CD4-positive, alpha-beta T cell treated with Interleukin-1 beta for 1 hour (primary cell): Measurements from ENCODE around the gene CNNM2.
A peak's percentile ranks its signal among the peaks of the same experiment; 100 is the strongest.
"Not testable (repeated sequence)": the region's sequence is repeated elsewhere in the genome, so short reads cannot be mapped to it uniquely, and the experiment has no call there.

Source experiments
- DNase-seq, 2 donors: peaks; one replicate each; pipeline ENCODE4 v3.0.0-alpha.2; 2020 to 2022

Gene CNNM2

DNA sequence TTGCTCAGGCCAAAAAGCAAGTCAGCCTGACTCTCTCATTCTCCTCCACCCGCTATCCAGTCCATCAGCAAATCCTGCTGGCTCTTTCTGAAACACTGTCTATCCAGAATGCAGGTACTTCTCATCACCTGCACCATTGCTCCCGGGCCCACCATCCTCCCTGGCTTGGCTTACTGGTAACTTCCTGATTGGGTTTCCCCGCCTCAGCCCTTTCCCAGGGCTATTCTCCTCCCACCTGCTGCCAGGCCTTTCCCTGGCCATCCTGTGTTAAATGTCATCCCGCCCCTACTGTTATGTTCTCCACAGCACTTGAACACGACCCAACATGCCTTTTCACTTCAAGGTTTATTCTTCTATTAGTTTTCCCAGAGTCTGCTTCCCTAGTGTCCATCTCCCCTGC lies 124.0 kb downstream of the CNNM2 start:
- no peak for DNase-seq

DNA sequence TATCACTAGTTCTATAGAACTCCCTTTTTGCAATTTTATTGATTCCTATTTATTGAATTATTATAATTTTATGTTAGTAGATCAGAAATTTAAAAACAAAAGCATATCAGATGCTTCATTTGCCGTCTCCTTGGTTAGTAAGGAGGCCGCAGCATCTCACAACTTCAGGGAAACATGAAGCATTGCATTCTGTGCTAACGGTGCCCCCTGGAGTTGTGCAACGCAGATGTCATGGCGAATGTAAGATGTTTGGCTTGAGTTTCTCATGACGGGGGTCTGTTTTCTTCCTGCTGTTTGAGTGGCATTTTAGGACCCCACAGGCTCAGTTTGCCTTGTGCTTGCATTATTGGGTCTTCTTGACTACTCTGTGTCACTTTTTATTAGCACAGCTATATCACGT lies 124.8 kb downstream of the CNNM2 start:
- DNase-seq, result no peak

DNA sequence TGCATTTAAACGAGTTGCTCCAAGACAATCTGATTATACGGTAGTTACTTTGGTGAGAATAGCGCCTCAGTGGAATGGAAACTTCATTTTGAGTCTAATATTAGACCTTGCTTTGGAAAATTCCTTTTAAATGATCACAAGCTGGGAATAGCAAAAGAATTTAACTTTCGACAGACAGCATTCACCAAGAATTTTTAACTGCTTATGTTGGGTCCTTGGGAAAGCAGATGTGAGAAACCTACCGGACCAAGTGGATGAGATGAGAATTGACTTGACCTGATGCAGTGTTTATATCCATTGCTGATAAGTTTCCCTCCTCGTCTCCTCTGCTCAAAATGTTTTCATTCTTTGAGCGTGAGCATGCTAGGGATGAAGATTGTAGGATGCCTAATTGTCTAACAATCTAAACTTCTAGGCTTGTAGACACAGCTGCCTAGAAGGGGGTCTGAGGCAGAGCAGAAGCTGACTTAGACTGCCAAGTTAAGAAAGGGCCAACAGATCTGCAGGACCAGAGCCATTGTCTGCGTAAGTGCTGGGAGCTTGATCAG lies 126.9 kb downstream of the CNNM2 start:
- DNase-seq, result no peak

- no peak for DNase-seq
Measured at GRCh38 chr10:103045961-103046360, 127.9 kb downstream of the CNNM2 start.

DNA sequence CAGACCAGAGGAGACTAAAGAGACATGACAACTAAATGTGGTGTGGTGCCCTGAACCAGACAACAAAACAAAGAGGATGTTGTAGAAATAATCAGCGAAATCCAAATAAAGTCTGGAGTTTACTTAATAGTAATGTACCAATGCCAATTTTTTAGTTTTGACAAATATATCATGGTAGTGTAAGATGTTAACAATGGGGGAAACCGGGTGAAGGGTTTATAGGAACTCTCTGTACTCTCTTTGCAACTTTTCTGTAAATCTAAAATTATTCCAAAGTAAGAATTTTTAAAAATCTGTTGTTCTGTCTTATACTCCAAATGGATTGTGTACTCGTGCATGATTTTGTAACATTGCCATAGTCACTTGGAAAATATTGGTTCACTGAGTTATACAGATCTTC lies 129.3 kb downstream of the CNNM2 start:
- no peak for DNase-seq

DNA sequence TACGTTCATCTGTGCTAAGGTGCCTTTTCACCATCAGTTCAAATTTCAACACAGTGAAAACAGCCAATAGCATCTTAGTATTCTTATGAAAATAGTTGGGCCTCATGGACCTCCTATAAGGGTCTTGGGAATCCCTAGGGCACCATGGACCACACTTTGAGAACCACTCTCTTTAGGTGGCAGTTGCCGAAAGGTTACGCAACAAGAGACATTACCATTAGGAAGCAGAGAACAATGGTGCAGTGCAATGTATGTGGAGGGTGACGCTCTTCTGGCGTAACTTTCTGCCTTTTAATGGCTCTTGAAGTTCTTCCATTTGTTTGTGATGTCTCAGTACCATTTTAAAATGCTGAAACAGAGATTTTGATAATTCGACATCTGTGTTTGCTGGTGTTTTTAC lies 131.1 kb downstream of the CNNM2 start:
- no peak for DNase-seq

DNA sequence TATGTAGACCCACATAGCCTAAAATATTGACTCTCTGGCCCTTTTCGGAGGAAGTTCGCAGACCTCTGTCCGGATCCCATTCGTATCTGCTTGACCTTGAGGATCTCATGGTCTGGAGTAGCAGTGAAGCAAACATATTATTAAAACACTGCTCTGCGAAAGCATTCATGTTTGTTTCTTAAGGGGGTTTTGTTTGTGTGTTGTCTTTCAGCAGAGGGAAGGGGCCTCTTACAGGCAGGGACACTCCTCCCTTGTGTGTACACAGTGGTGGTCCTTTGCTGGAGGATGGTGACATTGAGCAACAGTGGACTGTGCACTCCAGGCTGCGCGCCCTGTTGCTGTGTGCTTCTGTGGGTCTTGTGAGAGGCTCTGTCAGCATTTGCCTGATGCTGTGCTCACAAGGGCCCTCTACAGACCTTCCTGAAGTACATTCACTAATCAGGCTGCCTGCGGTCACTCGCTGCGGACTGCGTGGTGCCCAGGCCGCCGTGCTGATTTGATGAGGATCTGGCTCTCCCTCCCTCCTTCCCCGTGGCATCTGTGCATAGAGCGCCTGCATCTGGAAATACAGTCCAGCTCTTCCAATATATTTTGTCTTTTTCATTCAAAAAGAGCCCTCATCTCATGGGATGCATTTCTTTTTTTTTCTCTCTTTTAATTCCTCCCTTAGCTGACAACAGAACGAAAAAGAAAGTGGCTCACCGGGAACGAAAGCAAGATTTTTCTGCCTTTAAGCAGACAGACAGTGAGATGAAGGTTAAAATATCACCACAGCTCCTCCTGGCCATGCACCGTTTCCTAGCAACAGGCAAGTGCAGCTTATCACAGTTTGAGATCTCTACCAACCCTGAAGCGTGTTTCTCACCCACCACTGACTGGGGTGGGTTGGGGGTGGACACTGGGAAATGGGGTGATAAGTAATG lies 135.8 kb downstream of the CNNM2 start:
- DNase-seq, result peak; percentile 59 to 75

- DNase-seq, result no peak
Measured at GRCh38 chr10:103054621-103055020, 136.5 kb downstream of the CNNM2 start.

- no peak for DNase-seq
Measured at GRCh38 chr10:103055105-103055504, 137.0 kb downstream of the CNNM2 start.

DNA sequence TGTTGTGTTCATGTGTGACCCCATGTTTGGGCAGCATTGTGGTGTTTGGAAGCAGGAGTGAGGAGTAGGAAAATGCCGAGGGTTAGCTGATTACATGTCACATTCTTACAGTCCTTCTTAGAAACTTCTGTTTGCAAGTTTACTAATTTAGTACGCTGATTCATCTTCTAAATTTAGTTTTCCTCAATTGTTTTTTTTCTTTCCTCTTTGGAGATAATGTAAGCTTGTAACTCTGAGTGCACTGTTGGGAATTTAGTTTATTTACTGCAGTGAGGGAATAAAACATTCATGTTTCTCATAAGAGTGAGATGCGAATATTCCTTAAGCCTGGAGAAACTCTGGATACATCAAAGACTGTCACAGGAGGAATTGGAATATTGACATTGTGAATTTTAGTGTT lies 139.9 kb downstream of the CNNM2 start:
- DNase-seq, result no peak

GRCh38 chr10:103060575-103060974 lies 142.5 kb downstream of the CNNM2 start:
- DNase-seq, result no peak

GRCh38 chr10:103062854-103063590 lies 144.9 kb downstream of the CNNM2 start:
- no peak for DNase-seq

DNA sequence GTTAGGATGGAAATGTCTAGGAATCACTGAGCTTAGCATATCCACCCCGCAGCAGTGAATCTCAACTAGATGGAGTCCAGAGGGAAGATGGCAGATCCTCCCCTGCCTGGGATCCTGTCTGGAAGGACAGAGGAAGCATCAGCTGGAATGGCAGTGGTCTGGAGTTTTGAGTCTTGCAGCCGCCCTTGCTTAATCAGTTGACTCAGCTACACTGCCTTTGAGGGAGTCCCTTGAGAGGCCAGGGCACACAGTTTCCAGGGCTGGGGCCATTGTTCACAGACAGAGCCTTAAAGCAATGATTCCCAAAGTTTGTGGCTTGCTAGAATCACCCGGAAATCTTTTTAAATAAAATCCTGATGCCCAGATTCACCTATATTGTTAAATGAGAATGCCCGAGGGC lies 146.9 kb downstream of the CNNM2 start:
- DNase-seq, result no peak

DNA sequence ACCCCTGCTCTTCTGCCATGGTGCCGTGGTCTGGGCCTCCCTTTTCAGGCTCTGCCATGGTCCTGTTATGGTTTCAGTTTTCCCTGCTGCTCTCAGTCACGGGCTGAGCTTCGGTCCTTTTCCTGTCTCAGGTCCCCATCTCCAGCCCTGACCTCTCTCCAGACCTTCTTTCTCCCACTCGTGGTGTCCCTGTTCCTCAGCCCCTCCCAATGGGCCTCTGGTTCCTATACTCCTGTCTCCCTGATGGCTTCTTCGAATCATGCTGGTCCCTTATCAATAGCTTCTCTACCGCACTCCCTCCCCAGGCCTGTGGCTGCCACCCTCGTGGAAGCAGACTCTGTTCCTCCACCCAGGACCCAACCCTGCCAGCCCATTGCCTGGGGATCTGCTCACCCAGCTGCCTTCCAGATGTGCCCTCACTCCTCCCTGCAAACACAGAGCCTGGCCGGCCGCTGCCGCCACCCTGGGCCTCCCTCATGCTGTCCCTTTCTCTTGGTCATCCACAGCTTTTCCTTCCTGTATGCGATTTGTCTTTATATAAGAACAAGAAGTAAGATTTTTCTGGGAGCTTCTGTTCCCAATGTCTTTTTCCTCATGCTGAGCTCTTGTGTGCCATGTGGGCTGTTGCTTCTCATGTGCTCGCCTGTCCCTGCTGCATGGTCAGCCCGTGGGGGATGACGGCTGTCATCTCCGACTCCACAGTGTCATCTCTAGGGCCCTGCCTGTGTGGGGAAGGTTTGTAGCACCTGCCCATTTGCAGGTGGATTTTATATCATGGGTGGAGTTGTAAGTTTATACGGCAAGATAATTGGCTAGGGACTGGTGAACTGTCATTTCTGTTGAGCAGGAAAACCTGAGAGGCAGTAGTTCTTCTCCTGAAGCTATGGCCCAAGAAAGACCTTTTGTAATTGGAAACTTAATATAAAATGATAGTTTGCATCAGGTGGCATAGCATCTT lies 148.3 kb downstream of the CNNM2 start:
- no peak for DNase-seq

DNA sequence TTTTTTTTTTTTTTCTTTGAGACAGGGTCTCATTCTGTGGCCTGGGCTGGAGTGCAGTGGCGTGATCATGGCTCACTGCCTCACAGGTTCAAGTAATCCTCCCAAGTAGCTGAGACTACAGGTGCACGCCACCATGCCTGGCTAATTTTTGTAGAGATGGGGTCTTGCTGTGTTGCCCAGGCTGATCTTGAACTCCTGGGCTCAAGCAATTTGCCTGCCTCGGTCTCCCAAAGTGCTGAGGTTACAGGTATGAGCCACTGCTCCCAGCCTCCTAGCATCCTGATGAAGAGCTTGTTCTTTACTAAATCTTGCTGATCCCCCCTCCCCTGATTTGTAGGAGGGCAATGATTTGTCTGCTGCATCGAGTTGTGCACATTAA lies 149.0 kb downstream of the CNNM2 start:
- not testable (repeated sequence) for DNase-seq

- DNase-seq, result no peak
Measured at GRCh38 chr10:103067484-103067883, 149.4 kb downstream of the CNNM2 start.

DNA sequence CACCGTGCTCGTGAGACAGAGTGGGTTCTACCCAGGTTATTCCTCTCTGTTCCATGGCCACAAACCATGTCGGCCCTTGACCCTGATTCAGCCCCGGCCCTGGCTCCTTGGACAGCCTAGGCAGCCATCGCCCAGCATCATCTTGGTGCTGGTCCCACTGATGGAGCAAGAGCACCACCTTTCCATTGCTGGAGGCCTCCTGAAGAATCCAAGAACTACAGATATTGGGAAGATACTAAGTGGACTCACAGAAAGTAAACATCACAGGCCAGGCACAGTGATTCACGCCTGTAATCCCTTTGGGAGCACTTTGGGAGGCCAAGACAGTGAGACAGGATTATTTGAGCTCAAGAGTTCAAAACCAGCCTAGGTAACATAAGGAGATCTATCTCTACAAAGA lies 149.9 kb downstream of the CNNM2 start:
- DNase-seq, result no peak

DNA sequence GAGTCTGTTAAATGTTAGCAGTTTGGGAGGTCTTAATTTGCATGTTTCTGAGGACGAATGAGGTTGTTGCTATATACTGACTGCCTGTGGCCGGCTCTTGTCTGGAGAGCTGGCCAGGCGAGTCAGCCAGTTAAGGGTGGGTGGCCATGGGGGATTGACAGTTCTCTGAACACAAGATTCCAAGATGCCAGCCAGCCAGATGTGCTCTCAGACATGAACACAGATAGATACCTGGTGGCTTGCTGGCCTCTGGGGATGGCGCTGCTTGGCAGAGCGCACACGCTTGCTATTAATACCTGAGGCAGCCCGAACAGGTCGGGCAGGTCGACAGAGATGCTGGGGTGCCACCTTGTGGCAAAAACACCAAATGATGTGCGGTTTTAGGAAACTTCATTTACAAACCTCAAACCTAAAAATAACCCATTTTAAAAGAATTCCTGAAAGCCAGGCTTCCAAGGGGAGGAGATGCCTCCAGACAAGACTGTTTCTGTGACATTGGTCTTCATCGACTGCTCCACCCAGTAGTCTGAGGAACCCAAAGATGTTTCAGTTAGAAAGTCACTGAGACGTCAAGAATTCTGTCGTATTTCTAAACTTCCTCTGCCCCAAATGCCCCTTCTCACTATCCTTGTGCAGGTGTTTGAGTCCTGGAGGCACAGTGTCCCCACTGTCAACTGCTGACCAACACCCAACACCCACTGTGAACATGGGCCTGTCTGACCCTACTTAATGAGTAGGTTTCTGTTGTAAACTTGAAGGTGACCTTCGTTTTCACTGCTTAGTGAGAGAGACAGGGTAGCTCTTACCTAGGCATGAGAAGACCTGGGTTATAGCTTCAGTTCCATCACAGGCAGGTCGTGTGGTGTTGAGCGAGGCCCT lies 151.6 kb downstream of the CNNM2 start:
- peak; percentile 75 for DNase-seq

GRCh38 chr10:103072276-103072675 lies 154.2 kb downstream of the CNNM2 start:
- no peak for DNase-seq

DNA sequence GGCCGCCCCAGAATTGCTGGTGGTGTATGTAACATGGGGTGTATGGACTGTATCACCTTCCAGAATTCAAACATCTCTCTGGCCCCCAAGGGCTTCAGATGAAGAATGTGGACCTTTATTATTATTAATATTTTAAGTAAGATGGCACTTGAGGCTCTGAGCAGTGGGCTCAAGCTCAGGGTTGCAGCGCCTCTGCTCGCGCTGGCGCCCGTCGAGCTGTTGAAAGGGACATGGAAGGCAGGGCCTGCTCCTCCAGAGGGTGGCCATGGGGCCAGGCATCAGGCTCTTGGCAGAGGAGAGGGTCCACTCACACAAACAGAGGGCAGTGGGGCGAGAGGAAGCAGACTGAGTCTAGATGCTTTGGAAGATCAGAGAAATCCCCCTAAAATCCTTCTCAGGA lies 154.8 kb downstream of the CNNM2 start:
- no peak for DNase-seq

GRCh38 chr10:103077020-103077419 lies 158.9 kb downstream of the CNNM2 start:
- DNase-seq, result no peak
